Adrenal gland (tissue), 5 donors: ENCODE data around the gene ATRN.

ENCODE experiments used
- CTCF ChIP-seq, 6 experiments: fragments of 450-650 bp in 4 of 6; fragments of 200-600 bp in 2 of 6; sonication (generic) in 1 of 6; IDR thresholded peaks; 1 replicate in 5 of 6; 2 replicates in 1 of 6; pipeline versions ENCODE4 v1.5.1 to v1.8.0; 2016 to 2021; ENCODE audit warnings: antibody characterized with exemption in 6 of 6, mild to moderate bottlenecking in 2 of 6, moderate library complexity in 1 of 6
- POLR2A ChIP-seq, 2 donors: fragments of 450-650 bp; IDR thresholded peaks; one replicate each; pipeline ENCODE4 v1.6.1; 2017; ENCODE audit warnings: antibody characterized with exemption in 2 of 2, mild to moderate bottlenecking in 2 of 2, moderate library complexity in 1 of 2
- donor health status: DM: no; HTN: no; CAD: no.

GRCh38 chr20:3560578-3560977 lies 89.8 kb downstream of the ATRN start:
- TF ChIP-seq POLR2A (IDR thresholded peaks at IDR 0.05) (no peak), CTCF (IDR thresholded peaks at IDR 0.05) (no peak)
